IMR-90 (cell line): ENCODE data around the gene SBF2. TPM values are rescaled to one million over a fixed set of nuclear protein-coding genes. Genes with fewer than 3 reads are reported as not detected.

Source experiments
- ATAC-seq: fragments of 200-7000 bp; cut with Tn5 transposase; 2 replicates; pipeline ENCODE4 v1.9.1; 2020; ENCODE audit warnings: low read depth, mild to moderate bottlenecking, moderate library complexity
- BruUV-seq: library from RNA; stranded (reverse); fragments of 400-500 nt; replicated peaks from 2 replicates; lab custom pipeline; 2021; lab: Mats Ljungman, UMichigan
- CTCF ChIA-PET: fragments of 300-600 bp; formaldehyde crosslinking; extraction: SDS; loops from one replicate; lab custom pipeline; 2021; ENCODE audit warnings: antibody characterized with exemption; lab: Yijun Ruan, JAX
- POLR2A ChIA-PET: fragments of 300-600 bp; sonication (Branson Sonifier 250); formaldehyde crosslinking; loops from one replicate; lab custom pipeline; 2022; ENCODE audit warnings: antibody characterized with exemption; ENCODE audit not compliant: unreplicated experiment; lab: Charles Lee
- DNase-seq: peaks from one replicate; pipeline ENCODE4 v3.0.0; 2013
- H2AFZ ChIP-seq: replicated peaks from 2 replicates; pipeline ENCODE3; 2013; ENCODE audit warnings: low read length, mild to moderate bottlenecking; ENCODE audit not compliant: poor library complexity
- H2AK5ac ChIP-seq: 2 replicates; pipeline ENCODE4 v1.6.1; 2013; ENCODE audit warnings: low read depth, low read length, inconsistent platforms
- H2AK9ac ChIP-seq: replicated peaks from 2 replicates; pipeline ENCODE3; 2013; ENCODE audit warnings: mild to moderate bottlenecking, low read depth, low read length, moderate library complexity; ENCODE audit not compliant: poor library complexity
- H2BK120ac ChIP-seq: 2 replicates; pipeline ENCODE4 v1.6.1; 2013; ENCODE audit warnings: low read depth, low read length, inconsistent platforms
- H2BK15ac ChIP-seq: 3 replicates; pipeline ENCODE4 v1.6.1; 2013; ENCODE audit warnings: low read depth, low read length, inconsistent platforms
- H2BK20ac ChIP-seq: 2 replicates; pipeline ENCODE4 v1.6.1; 2013; ENCODE audit warnings: low read depth, mild to moderate bottlenecking, inconsistent platforms, low read length, moderate library complexity
- H2BK5ac ChIP-seq: 2 replicates; pipeline ENCODE4 v1.6.1; 2013; ENCODE audit warnings: mild to moderate bottlenecking, low read depth, low read length, inconsistent platforms; ENCODE audit not compliant: poor library complexity, severe bottlenecking
- H3K14ac ChIP-seq: replicated peaks from 2 replicates; pipeline ENCODE4 v1.6.1; 2013; ENCODE audit warnings: low read depth, low read length, inconsistent platforms
- H3K18ac ChIP-seq: 2 replicates; pipeline ENCODE4 v1.6.1; 2013; ENCODE audit warnings: low read depth, low read length, control low read depth
- H3K23ac ChIP-seq: 2 replicates; pipeline ENCODE4 v1.6.1; 2013; ENCODE audit warnings: low read depth, low read length, inconsistent platforms
- H3K27ac ChIP-seq: 2 replicates; pipeline ENCODE4 v1.5.1; 2013; ENCODE audit warnings: mild to moderate bottlenecking, control low read depth, low read length; ENCODE audit not compliant: insufficient read depth
- H3K27me3 ChIP-seq: 2 replicates; pipeline ENCODE4 v1.6.1; 2013; ENCODE audit warnings: low read length; ENCODE audit not compliant: control insufficient read depth, insufficient read depth
- H3K36me3 ChIP-seq: 2 replicates; pipeline ENCODE4 v1.6.1; 2013; ENCODE audit warnings: low read length, mixed read lengths; ENCODE audit not compliant: control insufficient read depth, insufficient read depth
- H3K4ac ChIP-seq: 2 replicates; pipeline ENCODE4 v1.6.1; 2013; ENCODE audit warnings: low read depth, low read length, inconsistent platforms
- H3K4me1 ChIP-seq: 2 replicates; pipeline ENCODE4 v1.6.1; 2013; ENCODE audit warnings: low read length, mixed read lengths; ENCODE audit not compliant: control insufficient read depth, insufficient read depth
- H3K4me2 ChIP-seq: 2 replicates; pipeline ENCODE4 v1.6.1; 2013; ENCODE audit warnings: low read depth, mild to moderate bottlenecking, control low read depth, low read length, moderate library complexity
- H3K4me3 ChIP-seq: 2 replicates; pipeline ENCODE4 v1.5.1; 2013; ENCODE audit warnings: low read depth, mild to moderate bottlenecking, control low read depth, low read length, moderate library complexity; ENCODE audit not compliant: insufficient read depth
- H3K56ac ChIP-seq: 2 replicates; pipeline ENCODE4 v1.6.1; 2013; ENCODE audit warnings: low read length, inconsistent platforms; ENCODE audit not compliant: insufficient read depth; ENCODE audit errors: extremely low read depth
- H3K79me1 ChIP-seq, 2 experiments: 2 replicates each; pipeline ENCODE4 v1.6.1; 2013; ENCODE audit warnings: low read length in 2 of 2, inconsistent platforms in 1 of 2, low read depth in 1 of 2
- H3K9ac ChIP-seq: 2 replicates; pipeline ENCODE4 v1.6.1; 2013; ENCODE audit warnings: low read depth, low read length, control low read depth
- H3K9me1 ChIP-seq: 2 replicates; pipeline ENCODE4 v1.6.1; 2013; ENCODE audit warnings: low read length, inconsistent platforms; ENCODE audit not compliant: insufficient read depth
- H3K9me3 ChIP-seq: 2 replicates; pipeline ENCODE4 v1.6.1; 2013; ENCODE audit warnings: low read length; ENCODE audit not compliant: control insufficient read depth, insufficient read depth
- H4K20me1 ChIP-seq: 2 replicates; pipeline ENCODE4 v1.6.1; 2013; ENCODE audit warnings: low read length, inconsistent platforms; ENCODE audit not compliant: insufficient read depth
- H4K5ac ChIP-seq: 2 replicates; pipeline ENCODE4 v1.6.1; 2013; ENCODE audit warnings: mild to moderate bottlenecking, low read depth, low read length, control low read depth
- H4K8ac ChIP-seq, 2 experiments: 2 replicates each; pipeline ENCODE4 v1.6.1; 2013; ENCODE audit warnings: low read depth in 2 of 2, low read length in 2 of 2, control low read depth in 1 of 2, inconsistent platforms in 1 of 2
- H4K91ac ChIP-seq: 2 replicates; pipeline ENCODE4 v1.6.1; 2013; ENCODE audit warnings: low read depth, low read length, inconsistent platforms; ENCODE audit not compliant: insufficient read depth
- BHLHE40 ChIP-seq: fragments of 150-350 bp; IDR thresholded peaks from 2 replicates; pipeline ENCODE4 v1.6.1; 2016; ENCODE audit warnings: mild to moderate bottlenecking, low read depth, low read length
- CEBPB ChIP-seq: IDR thresholded peaks from 2 replicates; pipeline ENCODE4 v1.6.1; 2012; ENCODE audit warnings: low read depth, low read length, improper control_type of control experiment
- CHD1 ChIP-seq: IDR thresholded peaks from 2 replicates; pipeline ENCODE4 v1.6.1; 2012; ENCODE audit warnings: low read depth, low read length, improper control_type of control experiment
- FOS ChIP-seq: fragments of 150-350 bp; IDR thresholded peaks from 2 replicates; pipeline ENCODE4 v1.6.1; 2016; ENCODE audit warnings: low read depth, low read length
- MAFK ChIP-seq: IDR thresholded peaks from 2 replicates; pipeline ENCODE4 v1.6.1; 2012; ENCODE audit warnings: low read depth, low read length, improper control_type of control experiment
- MXI1 ChIP-seq: IDR thresholded peaks from 2 replicates; pipeline ENCODE4 v1.6.1; 2012; ENCODE audit warnings: low read depth, mild to moderate bottlenecking, low read length, moderate library complexity, borderline replicate concordance
- NFE2L2 ChIP-seq: fragments of 150-350 bp; IDR thresholded peaks from 2 replicates; pipeline ENCODE4 v1.6.1; 2016; ENCODE audit warnings: low read depth, mild to moderate bottlenecking, low read length
- POLR2A ChIP-seq: IDR thresholded peaks from 2 replicates; pipeline ENCODE4 v1.6.1; 2012; ENCODE audit warnings: mild to moderate bottlenecking, low read depth, low read length
- RCOR1 ChIP-seq: IDR thresholded peaks from 2 replicates; pipeline ENCODE4 v1.6.1; 2012; ENCODE audit warnings: mild to moderate bottlenecking, low read length, improper control_type of control experiment; ENCODE audit not compliant: insufficient replicate concordance
- SMC3 ChIP-seq: fragments of 150-350 bp; IDR thresholded peaks from 2 replicates; pipeline ENCODE4 v1.6.1; 2016; ENCODE audit warnings: low read depth, mild to moderate bottlenecking, antibody characterized with exemption, low read length, moderate library complexity
- WGBS, 2 experiments: methylation state at CpG; one replicate each; pipeline versions ENCODE4 v1.1.5 to v1.1.7; 2013; ENCODE audit warnings: missing lambda C conversion rate in 2 of 2; ENCODE audit not compliant: insufficient read length in 1 of 2; ENCODE audit errors: extremely low coverage in 2 of 2; 5-methylcytosine and 5-hydroxymethylcytosine counted together
- dilution Hi-C: fragments of 300-500 bp; cut with HindIII; formaldehyde crosslinking; loops from one replicate; pipeline ENCODE4 v1.14.3; 2018; ENCODE audit warnings: low sequenced_read_pairs; ENCODE audit not compliant: unreplicated experiment
- in situ Hi-C: fragments of 300-500 bp; cut with MboI; formaldehyde crosslinking; loops from 3 replicates; pipeline ENCODE4 v1.14.3; 2019; ENCODE audit warnings: low sequenced_read_pairs, inconsistent platforms, mixed read lengths
- intact Hi-C: fragments of 100-400 bp; cut with micrococcal nuclease; formaldehyde crosslinking; loops from 2 replicates; pipeline ENCODE4 v1.10.0; 2022
- polyA plus RNA-seq, 3 experiments: library from polyadenylated mRNA; depleted of rRNA; stranded (reverse); fragments of >200 nt; gene quantifications; 2 replicates each; pipeline ENCODE4 v1.2.3, GENCODE V29; 2012; ENCODE audit warnings: low replicate concordance in 1 of 3
- total RNA-seq: library from RNA; depleted of rRNA; stranded (reverse); fragments of >200 nt; gene quantifications from 2 replicates; pipeline ENCODE4 v1.2.3, GENCODE V29; 2012
- TF ChIP-seq, protein P1 (sequence below): conservative IDR thresholded peaks from 2 replicates; pipeline ENCODE4 v1.5.1; 2012; ENCODE audit warnings: mild to moderate bottlenecking, low read depth, low read length, improper control_type of control experiment
- TF ChIP-seq, protein P2 (sequence below): fragments of 150-350 bp; IDR thresholded peaks from 2 replicates; pipeline ENCODE4 v1.6.1; 2017; ENCODE audit warnings: mild to moderate bottlenecking, antibody characterized with exemption, low read length, low read depth

Gene SBF2
- total and polyA plus RNA-seq, 2 of the 4 experiments (the other 2 are of a cell fraction) = 23.8 to 51.8 TPM

DNA sequence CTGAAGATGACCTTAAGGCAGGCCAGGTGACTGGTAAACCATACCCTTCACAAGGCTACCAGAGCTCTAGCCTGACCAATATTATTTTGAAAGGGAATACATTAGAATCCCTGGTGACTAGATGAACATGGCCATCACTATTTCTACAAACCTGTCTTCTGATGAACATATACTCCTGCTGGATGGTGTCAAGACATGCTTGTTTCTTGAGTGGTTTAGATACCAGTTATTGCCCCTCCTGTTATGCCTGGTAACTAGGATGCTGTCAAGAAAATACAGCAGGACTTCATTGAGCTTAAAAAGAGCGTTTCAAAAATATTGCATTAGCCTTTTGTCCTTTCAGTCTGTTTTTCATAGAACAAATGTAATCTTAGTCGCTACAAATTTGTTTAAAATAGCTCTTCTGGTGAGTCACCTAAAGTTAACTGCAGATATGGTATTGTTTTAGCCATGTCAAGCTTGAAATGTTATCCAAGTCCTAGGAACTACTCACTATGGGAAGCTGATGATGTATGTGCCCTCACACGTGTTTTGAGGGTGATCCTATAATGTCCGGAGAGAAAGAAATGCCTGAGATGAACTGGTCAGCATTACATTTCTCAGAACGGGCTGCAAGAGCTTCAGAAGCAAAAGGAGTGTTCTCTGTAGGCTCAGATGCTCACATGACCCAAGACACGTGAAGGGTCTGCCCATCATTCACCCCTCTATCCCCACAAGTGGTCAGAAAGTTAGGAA, 31.4 kb upstream of the SBF2 start:
- in situ Hi-C loops = no loop called here
- Histone ChIP-seq H2BK20ac (peak overlapping the region; percentile 97), H3K4ac (peak overlapping the region; percentile 84), H3K9ac (peak overlapping the region; percentile 35), H3K79me1 (peaks cover 0 to 14% of the 10 kb centered on the region in 2 experiments; a peak in 2 of 4 replicates), H3K4me2 (peak overlapping the region; percentile 85), H2BK5ac (peak overlapping the region; percentile 98), H3K9me1 (peaks cover 32% of the 10 kb centered on the region), H4K91ac (peak overlapping the region; percentile 82), H3K4me1 (peaks cover 52% of the 10 kb centered on the region), H4K8ac (peak overlapping the region; percentile 26 to 82), H3K36me3 (no peaks in the 10 kb centered on the region), H3K27ac (peak overlapping the region; percentile 91), H2AK9ac (peak overlapping the region; percentile 63), H2AFZ (no peak overlapping the region), H4K20me1 (no peaks in the 10 kb centered on the region), H3K4me3 (no peak overlapping the region), H3K27me3 (no peaks in the 10 kb centered on the region), H3K23ac (peak overlapping the region; percentile 88), H2AK5ac (peak overlapping the region; percentile 94), H3K18ac (peak overlapping the region; percentile 96), H2BK15ac (peak overlapping the region; percentile 97), H3K14ac (peak overlapping the region; percentile 80), H2BK120ac (peak overlapping the region; percentile 95), H3K56ac (peak overlapping the region; percentile 79), H4K5ac (peak overlapping the region; percentile 84), H3K9me3 (no peaks in the 10 kb centered on the region)
- ATAC-seq (peak; percentile 64), DNase-seq (peak; percentile 99)
- no TSS peak for BruUV-seq
- no peak for TF ChIP-seq RCOR1
- peak; percentile 91 for TF ChIP-seq BHLHE40
- TF ChIP-seq POLR2A = 0 out of 2 replicates have a peak, but pooled peaks have one; percentile 32
- TF ChIP-seq, protein P1, sequence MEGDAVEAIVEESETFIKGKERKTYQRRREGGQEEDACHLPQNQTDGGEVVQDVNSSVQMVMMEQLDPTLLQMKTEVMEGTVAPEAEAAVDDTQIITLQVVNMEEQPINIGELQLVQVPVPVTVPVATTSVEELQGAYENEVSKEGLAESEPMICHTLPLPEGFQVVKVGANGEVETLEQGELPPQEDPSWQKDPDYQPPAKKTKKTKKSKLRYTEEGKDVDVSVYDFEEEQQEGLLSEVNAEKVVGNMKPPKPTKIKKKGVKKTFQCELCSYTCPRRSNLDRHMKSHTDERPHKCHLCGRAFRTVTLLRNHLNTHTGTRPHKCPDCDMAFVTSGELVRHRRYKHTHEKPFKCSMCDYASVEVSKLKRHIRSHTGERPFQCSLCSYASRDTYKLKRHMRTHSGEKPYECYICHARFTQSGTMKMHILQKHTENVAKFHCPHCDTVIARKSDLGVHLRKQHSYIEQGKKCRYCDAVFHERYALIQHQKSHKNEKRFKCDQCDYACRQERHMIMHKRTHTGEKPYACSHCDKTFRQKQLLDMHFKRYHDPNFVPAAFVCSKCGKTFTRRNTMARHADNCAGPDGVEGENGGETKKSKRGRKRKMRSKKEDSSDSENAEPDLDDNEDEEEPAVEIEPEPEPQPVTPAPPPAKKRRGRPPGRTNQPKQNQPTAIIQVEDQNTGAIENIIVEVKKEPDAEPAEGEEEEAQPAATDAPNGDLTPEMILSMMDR = no peak
- peak; percentile 14; the same call in 1 of the 2 replicates for TF ChIP-seq NFE2L2
- 0 out of 2 replicates have a peak, but pooled peaks have one; percentile 68 for TF ChIP-seq CHD1
- TF ChIP-seq, protein P2, sequence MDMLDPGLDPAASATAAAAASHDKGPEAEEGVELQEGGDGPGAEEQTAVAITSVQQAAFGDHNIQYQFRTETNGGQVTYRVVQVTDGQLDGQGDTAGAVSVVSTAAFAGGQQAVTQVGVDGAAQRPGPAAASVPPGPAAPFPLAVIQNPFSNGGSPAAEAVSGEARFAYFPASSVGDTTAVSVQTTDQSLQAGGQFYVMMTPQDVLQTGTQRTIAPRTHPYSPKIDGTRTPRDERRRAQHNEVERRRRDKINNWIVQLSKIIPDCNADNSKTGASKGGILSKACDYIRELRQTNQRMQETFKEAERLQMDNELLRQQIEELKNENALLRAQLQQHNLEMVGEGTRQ = peak; percentile 94
- peak; percentile 1; the same call in 1 of the 2 replicates for TF ChIP-seq SMC3
- TF ChIP-seq MAFK = no peak; the same call in 1 of the 2 replicates
- TF ChIP-seq MXI1 = peak; percentile 78
- peak; percentile 83 for TF ChIP-seq FOS
- TF ChIP-seq CEBPB = peak; percentile 39; the same call in 1 of the 2 replicates
- ChIA-PET CTCF (interaction anchor here (0.7 to 2.2 kb wide), 4 partner anchors 25 to 80 kb away, joined by 3 to 13 read pairs (median 3); no protein-coding TSS in a partner anchor), POLR2A (interaction anchor here (0.7 to 0.9 kb wide), 2 partner anchors 15 to 17 kb away, joined by 3 read pairs; no protein-coding TSS in a partner anchor)
- intact Hi-C loops = loop anchor here (5.0 to 10.0 kb wide), 2 partner anchors 42 to 199 kb away; no protein-coding TSS in a partner anchor
- dilution Hi-C loops = no loop called here
- 0% methylated on average over 1 of the region's 6 CpGs; no CpG with 5 or more reads in 1 of the 2 experiments for WGBS, 2 experiments
